Mesothelial cell of epicardium (in vitro differentiated cells): ENCODE data around the gene LLPH. TPM values are rescaled to one million over a fixed set of nuclear protein-coding genes. Genes with fewer than 3 reads are reported as not detected.

Source experiments
- DNase-seq, 2 experiments: peaks; one replicate each; pipeline ENCODE4 v3.0.0; 2021; ENCODE audit warnings: low spot score in 2 of 2; ENCODE audit not compliant: unreplicated experiment in 2 of 2
- H3K27ac Mint-ChIP-seq: 2 replicates; pipeline ENCODE4 v1.8.0; 2021; ENCODE audit warnings: mixed read lengths
- H3K27me3 Mint-ChIP-seq: 2 replicates; pipeline ENCODE4 v1.8.0; 2021; ENCODE audit warnings: low read depth, mixed read lengths
- H3K36me3 Mint-ChIP-seq: 2 replicates; pipeline ENCODE4 v1.8.0; 2021; ENCODE audit warnings: mixed read lengths
- H3K4me1 Mint-ChIP-seq: 2 replicates; pipeline ENCODE4 v1.8.0; 2021; ENCODE audit warnings: mixed read lengths
- H3K4me3 Mint-ChIP-seq: 2 replicates; pipeline ENCODE4 v1.8.0; 2021; ENCODE audit warnings: mild to moderate bottlenecking, moderate library complexity, mixed read lengths
- H3K9me3 Mint-ChIP-seq: 2 replicates; pipeline ENCODE4 v1.8.0; 2021; ENCODE audit warnings: mixed read lengths
- CTCF ChIP-seq: fragments of 200-600 bp; sonication (generic); IDR thresholded peaks from one replicate; pipeline ENCODE4 v1.5.0; 2021; ENCODE audit warnings: antibody characterized with exemption; ENCODE audit not compliant: unreplicated experiment
- total RNA-seq: library from RNA; stranded (reverse); gene quantifications from 3 replicates; pipeline ENCODE4 v1.2.1, GENCODE V29; 2021

LLPH gene
- total RNA-seq, 1 donor from 2014 or later = 22.8 TPM

- TF ChIP-seq CTCF = no peak
- H3K4me1 Mint-ChIP-seq = peaks cover 5% of the 10 kb centered on the region
- no peak for DNase-seq
- no peak overlapping the region for H3K4me3 Mint-ChIP-seq
- peaks cover 46% of the 10 kb centered on the region for H3K9me3 Mint-ChIP-seq
- no peaks in the 10 kb centered on the region for H3K27me3 Mint-ChIP-seq
- H3K27ac Mint-ChIP-seq = no peak overlapping the region
- H3K36me3 Mint-ChIP-seq = peaks cover 57% of the 10 kb centered on the region
Observed at GRCh38 chr12:66140731-66141130, 10.2 kb upstream of the LLPH start.

GRCh38 chr12:66139328-66139727, 8.8 kb upstream of the LLPH start:
- peaks cover 51% of the 10 kb centered on the region for H3K36me3 Mint-ChIP-seq
- no peaks in the 10 kb centered on the region for H3K4me1 Mint-ChIP-seq
- TF ChIP-seq CTCF = no peak
- H3K9me3 Mint-ChIP-seq = peaks cover 44% of the 10 kb centered on the region
- H3K27me3 Mint-ChIP-seq = no peaks in the 10 kb centered on the region
- no peak for DNase-seq
- H3K27ac Mint-ChIP-seq = no peak overlapping the region
- H3K4me3 Mint-ChIP-seq = no peak overlapping the region

GRCh38 chr12:66137937-66138336, 7.4 kb upstream of the LLPH start:
- TF ChIP-seq CTCF = no peak

GRCh38 chr12:66132408-66132807, 1.9 kb upstream of the LLPH start:
- Mint-ChIP-seq H3K9me3 (peaks cover 6% of the 10 kb centered on the region), H3K27me3 (no peaks in the 10 kb centered on the region), H3K36me3 (peaks cover 15% of the 10 kb centered on the region), H3K27ac (peak overlapping the region; percentile 69), H3K4me3 (peak overlapping the region; percentile 24), H3K4me1 (peaks cover 39% of the 10 kb centered on the region)
- no peak for DNase-seq
- TF ChIP-seq CTCF = no peak

More at GRCh38 chr12:66137937-66138336, 7.4 kb upstream of the LLPH start:
- no peak overlapping the region for H3K27ac Mint-ChIP-seq
- no peaks in the 10 kb centered on the region for H3K27me3 Mint-ChIP-seq
- DNase-seq = no peak
- H3K9me3 Mint-ChIP-seq = peaks cover 43% of the 10 kb centered on the region
- no peaks in the 10 kb centered on the region for H3K4me1 Mint-ChIP-seq
- H3K4me3 Mint-ChIP-seq = no peak overlapping the region
- H3K36me3 Mint-ChIP-seq = peaks cover 46% of the 10 kb centered on the region

GRCh38 chr12:66131067-66131688, 628 bp upstream of the LLPH start:
- H3K9me3 Mint-ChIP-seq = peaks cover 2% of the 10 kb centered on the region
- no peak for DNase-seq
- H3K4me3 Mint-ChIP-seq = peak overlapping the region; percentile 90
- TF ChIP-seq CTCF = no peak
- peak overlapping the region; percentile 82 for H3K27ac Mint-ChIP-seq
- H3K36me3 Mint-ChIP-seq = peaks cover 21% of the 10 kb centered on the region
- no peaks in the 10 kb centered on the region for H3K27me3 Mint-ChIP-seq
- H3K4me1 Mint-ChIP-seq = peaks cover 39% of the 10 kb centered on the region

GRCh38 chr12:66129934-66130266, 650 bp downstream of the LLPH start:
- DNase-seq = no peak
- TF ChIP-seq CTCF = no peak
- Mint-ChIP-seq H3K27ac (peak overlapping the region; percentile 82), H3K27me3 (no peaks in the 10 kb centered on the region), H3K36me3 (peaks cover 28% of the 10 kb centered on the region), H3K4me3 (peak overlapping the region; percentile 90), H3K9me3 (peaks cover 3% of the 10 kb centered on the region), H3K4me1 (peaks cover 39% of the 10 kb centered on the region)
